HG02870 (cell line): ENCODE measurements around the gene ZNF593OS.

ENCODE experiments used
- ATAC-seq: cut with Tn5 transposase; IDR thresholded peaks from one replicate; pipeline ENCODE4 v1.9.1; 2021; ENCODE audit warnings: mild to moderate bottlenecking, moderate library complexity; ENCODE audit not compliant: unreplicated experiment

ZNF593OS gene

DNA sequence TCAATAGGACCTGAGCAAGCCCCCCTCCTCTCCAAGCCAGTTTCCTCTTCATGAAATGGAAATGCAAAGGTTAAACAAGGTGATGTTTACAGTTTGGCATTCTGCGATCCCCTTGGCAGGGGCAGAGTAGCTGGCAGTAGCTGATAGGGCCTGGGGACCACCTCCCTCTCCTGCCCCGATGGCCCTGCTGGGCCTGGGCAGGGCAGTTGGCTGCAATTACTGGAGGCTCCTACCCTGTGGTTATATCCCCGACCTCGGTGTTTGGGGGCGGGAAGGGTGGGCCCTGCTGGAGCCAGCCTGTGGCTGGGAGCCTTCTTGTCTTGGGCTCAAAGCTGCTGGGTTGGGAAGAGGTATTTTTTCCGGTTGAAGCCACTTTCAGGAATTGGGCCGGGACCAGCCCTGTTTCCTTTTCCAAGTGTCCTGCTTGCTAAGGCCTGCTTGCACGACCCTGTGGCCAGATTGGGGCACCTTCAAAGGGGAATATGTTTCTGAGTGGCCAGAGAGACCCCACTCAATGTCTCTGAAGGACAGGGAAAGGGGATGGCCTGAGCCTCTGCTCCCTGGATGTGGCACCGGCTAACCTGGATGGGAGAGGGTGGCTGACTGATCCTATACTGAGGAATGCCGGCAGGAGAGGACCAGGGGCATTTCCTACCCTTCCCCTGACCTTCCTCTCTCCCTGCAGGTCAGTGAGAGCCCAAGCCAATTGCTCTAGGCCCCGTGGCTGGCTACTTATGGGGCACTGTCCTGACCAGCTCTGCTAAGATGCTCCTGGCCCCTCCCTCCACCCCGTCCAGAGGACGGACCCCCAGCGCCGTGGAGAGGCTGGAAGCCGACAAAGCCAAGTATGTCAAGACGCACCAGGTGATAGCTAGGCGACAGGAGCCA is 10.9 kb downstream of the ZNF593OS start:
- no peak for ATAC-seq

GRCh38 chr1:26159743-26160039 is 11.9 kb downstream of the ZNF593OS start:
- no peak for ATAC-seq

GRCh38 chr1:26158908-26159742 is 12.5 kb downstream of the ZNF593OS start, which contains the start of gene FAM110D:
TSS of gene FAM110D (plus strand) at chr1:26159079. CDS start at chr1:26161292, 2,213 bp downstream.
- ATAC-seq = no peak

- ATAC-seq = no peak
Observed at GRCh38 chr1:26158271-26158907, 13.2 kb downstream of the ZNF593OS start.

GRCh38 chr1:26156285-26157038 is 15.2 kb downstream of the ZNF593OS start:
- no peak for ATAC-seq

- ATAC-seq = no peak
Observed at GRCh38 chr1:26155370-26156284, 16.0 kb downstream of the ZNF593OS start.

DNA sequence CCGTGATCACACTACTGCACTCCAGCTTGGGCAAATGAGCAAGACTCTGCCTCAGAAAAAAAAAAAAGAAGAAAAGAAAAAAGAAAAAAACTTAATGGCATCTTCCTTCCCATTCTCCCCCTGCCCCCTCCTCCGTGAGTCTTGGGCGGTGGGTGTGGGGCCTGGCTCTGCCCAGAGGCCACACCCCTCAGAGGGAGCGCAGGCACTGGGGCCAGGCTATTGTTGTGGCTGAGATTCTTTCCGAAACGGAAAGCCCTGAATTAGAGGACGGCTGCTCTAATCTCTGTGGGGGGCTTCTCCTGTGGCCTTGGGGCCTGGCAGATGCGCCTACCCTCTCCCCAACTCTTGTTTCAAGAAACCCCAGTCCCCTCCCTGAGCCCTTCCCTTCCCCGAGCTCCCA is 16.9 kb downstream of the ZNF593OS start:
- no peak for ATAC-seq

DNA sequence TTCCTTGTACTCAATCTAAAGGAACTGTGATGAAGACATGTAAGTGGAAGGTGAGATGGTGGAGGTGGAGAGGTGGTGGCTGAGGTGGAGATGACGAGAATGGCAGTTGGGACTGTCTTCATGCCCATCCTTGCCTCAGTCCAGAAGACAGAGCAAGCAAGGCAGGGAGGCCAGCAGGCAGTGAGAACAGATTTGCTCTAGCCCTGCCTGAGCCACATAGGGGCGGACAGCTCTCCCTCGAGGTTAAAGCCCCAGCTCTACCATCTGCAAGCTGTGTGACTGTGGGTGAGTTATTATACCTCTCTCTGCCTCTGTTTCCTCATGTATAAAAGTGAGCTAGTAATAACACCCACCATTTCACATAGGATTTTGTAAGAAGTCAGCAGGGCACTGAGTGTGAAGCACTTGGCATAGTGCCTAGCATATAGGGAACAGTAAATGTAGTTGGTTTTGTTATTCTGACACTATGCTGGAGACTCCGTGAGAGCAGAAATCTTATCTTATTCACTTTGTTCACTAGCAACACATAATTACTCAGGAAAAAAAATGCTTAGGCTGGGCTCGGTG is 17.6 kb downstream of the ZNF593OS start:
- ATAC-seq = no peak

DNA sequence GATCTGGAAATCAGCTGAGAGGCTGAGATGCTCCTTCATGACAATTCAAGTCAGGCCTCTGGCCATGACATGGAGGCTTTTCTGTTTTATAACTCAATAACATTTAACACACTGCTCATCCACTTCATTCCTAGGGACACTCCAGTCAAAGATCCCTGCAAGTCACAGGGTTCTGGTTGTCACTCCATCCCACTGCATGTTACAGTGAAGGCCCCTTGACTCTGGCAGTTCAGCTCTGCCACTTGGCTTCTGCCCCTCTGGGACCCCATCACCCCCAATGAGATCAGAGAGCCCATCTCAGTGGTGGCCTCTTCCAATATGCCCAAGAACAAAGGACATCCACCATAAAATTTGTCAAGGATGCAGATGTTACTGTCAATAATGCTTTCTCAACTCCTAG is 22.7 kb downstream of the ZNF593OS start:
- ATAC-seq = no peak

- ATAC-seq = no peak
Observed at GRCh38 chr1:26145960-26146294, 25.7 kb downstream of the ZNF593OS start.

- no peak for ATAC-seq
Observed at GRCh38 chr1:26145041-26145959, 26.3 kb downstream of the ZNF593OS start.

DNA sequence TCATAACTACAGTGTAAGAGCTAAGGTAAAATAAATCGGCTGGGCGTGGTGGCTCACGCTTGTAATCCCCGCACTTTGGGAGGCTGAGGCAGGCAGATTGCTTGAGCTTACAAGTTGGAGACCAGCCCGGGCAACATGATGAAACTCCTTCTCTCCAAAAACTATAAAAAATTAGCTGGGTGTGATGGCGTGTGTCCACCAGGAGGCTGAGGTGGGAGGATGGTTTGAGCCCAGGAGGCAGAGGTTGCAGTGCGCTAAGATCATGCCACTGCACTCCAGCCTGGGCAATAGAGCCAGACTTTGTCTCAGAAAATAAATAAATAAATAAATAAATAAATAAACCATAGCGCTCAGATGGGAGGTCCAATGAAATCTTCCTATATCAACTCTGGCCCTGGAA is 29.5 kb downstream of the ZNF593OS start:
- no peak for ATAC-seq

DNA sequence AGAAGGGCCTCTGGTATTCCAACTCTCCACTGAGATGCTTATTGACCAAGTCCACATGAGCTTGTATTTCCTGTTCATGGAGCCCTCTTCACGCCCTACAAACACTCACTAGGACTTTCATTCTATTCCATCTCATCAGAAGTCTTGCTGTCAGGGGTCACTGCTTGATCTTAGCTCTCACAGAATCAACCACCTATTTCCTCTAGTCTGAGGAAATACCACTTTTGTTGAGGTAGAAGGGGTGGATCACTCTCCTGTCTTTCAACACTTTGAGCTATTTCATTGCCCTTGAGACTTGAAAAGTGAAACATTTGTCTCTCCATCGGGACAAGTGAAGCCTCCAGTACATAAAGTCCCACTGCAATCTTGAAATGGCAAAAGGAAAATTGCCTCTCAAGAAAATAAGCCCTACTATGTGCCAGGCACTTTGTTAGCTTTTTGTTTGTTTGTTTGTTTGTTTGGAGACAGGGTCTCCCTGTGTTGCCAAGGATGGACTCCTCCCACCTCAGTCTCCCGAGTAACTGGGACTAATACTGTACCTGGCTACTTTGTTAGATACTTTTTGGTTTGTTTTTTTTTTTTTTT is 32.6 kb downstream of the ZNF593OS start:
- ATAC-seq = no peak

GRCh38 chr1:26134466-26134865 is 37.2 kb downstream of the ZNF593OS start:
- ATAC-seq = no peak

DNA sequence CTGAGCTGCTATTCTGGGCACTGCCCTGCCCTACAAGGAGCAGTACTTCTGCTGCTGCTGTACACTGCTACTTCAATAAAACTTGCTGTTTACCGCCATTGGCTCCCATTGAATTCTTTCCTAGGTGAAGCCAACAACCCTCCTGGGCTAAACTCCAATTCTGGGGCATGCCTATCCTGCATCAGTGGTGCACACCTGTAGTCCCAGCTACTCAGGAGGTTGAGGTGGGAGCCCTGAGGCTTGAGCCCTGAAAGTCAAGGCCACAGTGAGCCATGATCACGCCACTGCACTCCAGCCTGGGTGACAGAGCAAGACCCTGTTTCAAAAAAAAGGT is 38.8 kb downstream of the ZNF593OS start:
- no peak for ATAC-seq

GRCh38 chr1:26132128-26132833 is 39.4 kb downstream of the ZNF593OS start:
- no peak for ATAC-seq

- no peak for ATAC-seq
Observed at GRCh38 chr1:26130695-26131094, 40.9 kb downstream of the ZNF593OS start.

DNA sequence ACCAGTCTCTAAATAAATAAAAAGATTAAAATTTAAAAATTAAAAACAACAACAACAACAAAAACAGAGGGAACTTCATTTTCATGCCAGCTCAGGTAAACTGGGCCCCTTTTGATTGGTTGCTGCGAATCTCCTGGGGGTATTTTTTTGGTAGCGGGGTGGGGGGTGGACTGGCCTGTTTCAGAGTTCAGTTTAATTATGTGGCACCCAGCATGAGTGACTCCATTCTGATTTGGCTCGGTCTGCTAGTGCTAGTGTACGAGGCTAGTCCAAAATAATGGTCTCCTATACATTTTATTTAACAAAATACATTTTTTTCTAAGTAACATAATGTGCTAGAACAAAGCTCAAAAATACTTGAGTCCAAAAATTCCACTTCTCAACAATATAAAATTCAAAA is 41.9 kb downstream of the ZNF593OS start:
- no peak for ATAC-seq
